SK-N-MC (cell line): Measurements from ENCODE around the gene BRINP3.

Experiments used
- EZH2 ChIP-seq: fragments of 200-600 bp; sonication (generic); IDR thresholded peaks from one replicate; pipeline ENCODE4 v1.6.1; 2017; ENCODE audit warnings: antibody characterized with exemption
- POLR2AphosphoS5 ChIP-seq: IDR thresholded peaks from 2 replicates; pipeline ENCODE4 v1.6.1; 2012; ENCODE audit warnings: mild to moderate bottlenecking, low read depth, low read length, borderline replicate concordance

GRCh38 chr1:190116921-190117320 is 360.7 kb downstream of the BRINP3 start:
- TF ChIP-seq EZH2 (no peak), POLR2AphosphoS5 (no peak)
